Astrocyte of the spinal cord (primary cell): ENCODE measurements around the gene CCDC57.

Experiments
- DNase-seq: peaks from one replicate; pipeline ENCODE4 v3.0.0; 2011; ENCODE audit warnings: low read depth, low spot score
- H3K4me3 ChIP-seq: 2 replicates; pipeline ENCODE4 v1.5.1; 2011; ENCODE audit warnings: low read depth, mild to moderate bottlenecking, low read length, moderate library complexity
- in situ Hi-C: cut with HindIII; loops from 2 replicates; pipeline ENCODE4 v1.10.0; 2017; ENCODE audit warnings: low sequenced_read_pairs
- TF ChIP-seq, protein P1 (sequence below): IDR thresholded peaks from 2 replicates; pipeline ENCODE4 v1.5.1; 2012; ENCODE audit warnings: low read depth, mild to moderate bottlenecking, low read length, inconsistent platforms

The CCDC57 gene

DNA sequence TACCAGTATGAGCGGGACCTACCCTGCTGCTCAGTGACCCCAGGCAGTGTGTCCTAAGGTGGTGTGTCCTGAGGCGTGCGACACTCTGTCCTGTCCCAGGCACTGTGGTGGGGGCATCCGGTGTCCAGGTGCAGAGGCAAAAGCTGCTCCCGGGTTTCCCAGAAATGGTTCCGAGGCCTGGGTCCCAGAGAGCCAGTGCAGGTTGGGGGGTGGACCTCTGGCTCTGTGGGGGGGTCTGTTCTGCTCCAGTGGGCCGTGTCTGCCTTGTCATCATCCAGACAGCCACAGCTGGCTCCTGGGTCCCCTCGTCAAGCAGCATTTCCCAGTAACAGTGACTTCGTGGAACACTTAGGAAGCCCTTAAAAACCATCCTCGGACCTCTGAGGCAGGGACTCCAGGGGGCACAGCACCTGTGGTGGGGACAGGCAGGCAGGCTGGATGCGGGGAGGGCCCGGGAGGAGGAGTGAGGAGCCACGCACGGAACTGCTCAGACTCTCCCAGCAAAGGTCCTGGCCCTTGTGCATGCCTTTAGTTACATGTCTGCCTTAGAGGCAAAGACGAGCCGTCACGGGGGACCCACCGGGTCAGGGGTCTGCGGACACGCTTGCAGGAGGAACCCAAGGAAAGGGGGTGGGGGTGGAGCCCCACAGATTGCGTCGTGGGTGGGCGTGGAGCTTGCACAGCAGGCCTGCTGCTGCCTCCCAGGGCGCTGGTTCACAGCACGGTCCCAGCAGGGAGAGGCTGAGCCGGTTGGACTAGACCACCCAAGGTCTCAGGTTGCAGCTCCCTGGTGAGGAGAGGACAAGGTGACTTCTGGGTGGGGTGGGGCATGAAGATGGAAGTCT is 21.8 kb upstream of the CCDC57 start:
- no peak overlapping the region for H3K4me3 ChIP-seq
- in situ Hi-C loops, result no loop called here
- DNase-seq, result no peak
- TF ChIP-seq, protein P1, sequence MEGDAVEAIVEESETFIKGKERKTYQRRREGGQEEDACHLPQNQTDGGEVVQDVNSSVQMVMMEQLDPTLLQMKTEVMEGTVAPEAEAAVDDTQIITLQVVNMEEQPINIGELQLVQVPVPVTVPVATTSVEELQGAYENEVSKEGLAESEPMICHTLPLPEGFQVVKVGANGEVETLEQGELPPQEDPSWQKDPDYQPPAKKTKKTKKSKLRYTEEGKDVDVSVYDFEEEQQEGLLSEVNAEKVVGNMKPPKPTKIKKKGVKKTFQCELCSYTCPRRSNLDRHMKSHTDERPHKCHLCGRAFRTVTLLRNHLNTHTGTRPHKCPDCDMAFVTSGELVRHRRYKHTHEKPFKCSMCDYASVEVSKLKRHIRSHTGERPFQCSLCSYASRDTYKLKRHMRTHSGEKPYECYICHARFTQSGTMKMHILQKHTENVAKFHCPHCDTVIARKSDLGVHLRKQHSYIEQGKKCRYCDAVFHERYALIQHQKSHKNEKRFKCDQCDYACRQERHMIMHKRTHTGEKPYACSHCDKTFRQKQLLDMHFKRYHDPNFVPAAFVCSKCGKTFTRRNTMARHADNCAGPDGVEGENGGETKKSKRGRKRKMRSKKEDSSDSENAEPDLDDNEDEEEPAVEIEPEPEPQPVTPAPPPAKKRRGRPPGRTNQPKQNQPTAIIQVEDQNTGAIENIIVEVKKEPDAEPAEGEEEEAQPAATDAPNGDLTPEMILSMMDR, result no peak

DNA sequence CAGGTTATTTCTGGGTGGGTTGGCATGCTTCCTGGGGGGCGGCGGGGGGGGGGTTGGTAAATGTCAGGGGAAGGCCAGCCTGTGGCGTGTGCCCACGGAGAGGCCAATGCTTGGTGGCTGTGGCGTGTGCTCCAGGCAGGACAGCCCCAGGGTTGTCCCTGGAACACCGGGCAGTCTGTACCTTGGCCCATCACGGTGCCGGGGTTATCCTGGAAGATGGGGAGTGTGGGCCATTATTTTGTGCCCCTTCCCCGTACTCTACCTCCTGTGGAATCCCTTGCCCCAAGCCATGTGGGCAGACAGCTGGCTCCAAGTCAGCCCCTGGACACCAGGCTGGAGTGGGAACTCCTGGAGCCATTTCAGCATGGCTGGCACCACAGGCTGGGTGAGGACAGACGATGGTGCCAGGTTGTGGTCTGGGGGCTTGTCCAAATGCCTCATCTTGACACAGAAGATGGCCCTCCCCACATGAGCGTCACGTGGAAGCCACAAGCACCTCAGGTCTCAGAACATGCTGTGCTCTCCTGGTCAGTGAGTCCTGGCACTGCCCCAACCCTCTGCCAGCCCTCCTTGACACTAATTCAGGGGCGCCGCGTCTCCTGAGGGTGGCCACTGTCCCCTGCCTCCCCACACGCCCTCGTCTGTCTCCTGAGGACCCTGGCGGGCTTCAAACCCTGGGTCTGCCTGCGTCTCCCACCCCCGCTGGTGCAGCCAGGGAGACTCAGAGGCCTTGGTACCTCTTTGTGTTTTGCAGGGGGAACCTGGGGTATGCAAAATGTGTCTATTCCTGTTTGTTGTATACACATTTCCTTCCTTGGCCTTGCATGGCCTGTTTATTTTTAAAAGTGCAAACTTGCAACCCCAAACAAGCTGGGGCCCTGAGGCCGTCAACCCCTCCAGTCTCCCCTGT is 20.5 kb upstream of the CCDC57 start:
- DNase-seq, result no peak
- TF ChIP-seq, protein P1, result no peak

DNA sequence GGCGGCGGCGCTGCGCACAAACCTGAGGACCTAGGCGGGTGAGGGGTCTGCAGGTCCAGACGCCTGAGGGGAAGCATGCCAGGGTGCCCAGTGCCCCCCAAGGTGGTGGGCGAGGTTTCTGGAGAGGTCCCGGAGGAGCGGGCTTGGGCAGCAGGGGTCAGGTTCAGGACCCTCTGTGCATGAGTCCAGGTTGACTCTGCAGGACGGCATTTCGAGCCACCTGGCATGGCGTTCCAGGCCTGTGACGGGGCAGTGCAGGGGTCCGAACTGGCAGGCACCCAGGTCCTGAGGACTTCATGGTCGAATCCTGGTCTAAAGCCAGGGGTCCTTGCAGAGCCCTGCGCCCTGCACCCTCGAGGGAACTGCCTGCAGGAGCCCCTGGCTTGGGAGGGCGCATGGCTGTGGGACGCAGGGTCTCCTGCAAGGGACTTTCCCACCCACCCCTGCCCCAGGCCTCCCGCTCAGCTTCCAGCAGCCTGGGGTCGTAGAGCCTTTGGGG is 19.7 kb upstream of the CCDC57 start:
- in situ Hi-C loops, result no loop called here
- TF ChIP-seq, protein P1, result no peak
- peak overlapping the region; percentile 80 for H3K4me3 ChIP-seq
- no peak for DNase-seq

More for the DNA sequence above, 20.5 kb upstream of the CCDC57 start:
- H3K4me3 ChIP-seq, result no peak overlapping the region
- in situ Hi-C loops, result no loop called here

DNA sequence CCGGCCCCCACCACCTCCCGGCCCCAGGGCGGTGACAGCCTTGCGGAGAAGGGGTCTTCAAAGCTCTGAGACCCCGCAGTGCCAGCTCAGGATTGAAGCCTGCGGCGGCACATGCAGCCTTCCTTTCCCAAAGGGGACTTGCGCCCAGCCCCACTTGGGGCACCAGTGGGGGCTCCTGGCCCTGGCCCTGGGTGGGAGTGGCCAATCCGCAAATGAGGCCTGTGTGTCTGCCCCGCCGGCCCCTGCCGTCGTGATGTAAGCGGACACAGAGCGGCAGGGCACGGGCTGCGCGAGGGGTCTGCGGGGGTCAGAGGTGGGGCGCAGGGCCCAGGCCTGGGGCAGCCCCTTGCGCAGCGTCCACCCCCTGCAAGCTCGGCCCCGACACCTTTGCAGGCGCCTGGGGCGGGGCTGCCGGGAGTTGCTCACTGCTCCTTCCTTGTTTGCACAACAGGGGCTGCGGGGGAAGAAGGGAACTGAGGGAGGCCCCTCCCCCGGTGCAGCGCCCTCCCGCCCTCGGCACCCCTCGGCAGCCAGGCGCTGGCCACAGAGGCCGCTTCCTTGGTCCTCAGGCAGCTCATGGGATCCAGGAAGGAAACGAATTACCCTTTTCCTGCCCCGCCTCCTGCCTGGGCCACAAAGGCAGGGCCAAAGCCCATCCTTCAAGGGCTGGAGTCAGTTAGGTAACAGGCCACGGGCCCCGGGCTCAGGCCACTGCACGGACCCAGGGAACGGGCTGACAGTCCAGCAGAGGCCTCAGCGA is 19.1 kb upstream of the CCDC57 start:
- in situ Hi-C loops, result no loop called here
- peak overlapping the region; percentile 80 for H3K4me3 ChIP-seq
- DNase-seq, result no peak
- TF ChIP-seq, protein P1, result no peak

DNA sequence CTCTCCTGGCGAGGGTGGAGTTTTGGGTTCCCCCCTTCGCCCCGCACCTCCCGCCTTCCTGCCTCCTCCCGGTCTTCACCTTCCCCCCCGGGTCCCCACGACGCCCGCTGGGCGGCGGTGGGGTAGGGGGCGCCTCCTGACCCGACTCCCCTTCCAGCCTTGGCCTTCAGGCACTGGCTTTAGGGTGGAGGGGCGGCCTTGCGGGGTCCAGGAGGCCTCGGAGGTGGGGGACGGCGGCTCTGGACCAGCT is 18.6 kb upstream of the CCDC57 start:
- in situ Hi-C loops, result no loop called here
- TF ChIP-seq, protein P1, result peak; percentile 3
- H3K4me3 ChIP-seq, result peak overlapping the region; percentile 80
- no peak for DNase-seq
